ENCODE measurements around the gene TAX1BP1.

The TAX1BP1 gene

GRCh38 chr7:27739909-27740448, at the start of gene TAX1BP1:
Gene TAX1BP1, plus strand, starts transcription at chr7:27740162. Its CDS starts 8,363 bp downstream, at chr7:27748525.
- DNase-seq, result peak; percentile 93

- no peak for DNase-seq
These were observed 49.3 kb upstream of the TAX1BP1 start for GRCh38 chr7:27690649-27691048.

DNA sequence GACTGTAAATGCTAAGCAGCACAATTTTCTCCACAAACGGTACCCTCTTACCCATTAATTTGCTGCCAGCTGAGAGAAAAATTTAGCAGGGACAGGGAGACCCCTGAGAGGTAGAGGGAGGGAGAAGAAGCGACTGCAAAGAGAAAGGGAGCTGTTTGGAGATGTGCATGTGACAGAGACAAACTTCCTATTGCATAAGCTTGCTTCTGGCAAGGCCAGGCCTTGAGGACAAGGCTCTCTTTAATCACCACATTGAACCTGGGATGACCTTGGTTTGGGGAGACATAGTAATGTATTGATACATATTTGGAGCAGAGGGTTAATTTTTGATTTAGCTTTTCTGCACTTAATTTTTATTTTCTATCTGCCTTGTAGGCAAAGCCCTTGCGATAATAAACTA, 46.2 kb upstream of the TAX1BP1 start:
- peak; percentile 42 for DNase-seq

DNA sequence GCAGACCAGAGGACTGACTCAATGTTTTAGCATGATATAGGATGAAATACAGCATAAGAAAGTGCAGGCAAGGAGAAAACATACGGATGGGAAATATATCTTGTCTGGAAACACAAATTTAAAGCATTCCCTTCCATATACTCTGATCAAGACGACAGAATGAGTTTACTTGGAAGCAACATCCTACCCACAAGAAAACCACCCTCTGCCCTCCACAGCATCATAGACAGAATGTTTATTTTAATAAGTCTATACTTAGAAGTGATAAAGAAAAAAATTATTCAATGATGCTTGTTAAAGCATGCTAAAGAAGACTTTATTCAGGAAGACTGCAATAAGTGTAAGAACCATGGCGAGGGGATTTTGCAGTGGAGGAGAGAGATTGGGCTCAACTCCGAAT, 44.9 kb upstream of the TAX1BP1 start:
- no peak for DNase-seq

DNA sequence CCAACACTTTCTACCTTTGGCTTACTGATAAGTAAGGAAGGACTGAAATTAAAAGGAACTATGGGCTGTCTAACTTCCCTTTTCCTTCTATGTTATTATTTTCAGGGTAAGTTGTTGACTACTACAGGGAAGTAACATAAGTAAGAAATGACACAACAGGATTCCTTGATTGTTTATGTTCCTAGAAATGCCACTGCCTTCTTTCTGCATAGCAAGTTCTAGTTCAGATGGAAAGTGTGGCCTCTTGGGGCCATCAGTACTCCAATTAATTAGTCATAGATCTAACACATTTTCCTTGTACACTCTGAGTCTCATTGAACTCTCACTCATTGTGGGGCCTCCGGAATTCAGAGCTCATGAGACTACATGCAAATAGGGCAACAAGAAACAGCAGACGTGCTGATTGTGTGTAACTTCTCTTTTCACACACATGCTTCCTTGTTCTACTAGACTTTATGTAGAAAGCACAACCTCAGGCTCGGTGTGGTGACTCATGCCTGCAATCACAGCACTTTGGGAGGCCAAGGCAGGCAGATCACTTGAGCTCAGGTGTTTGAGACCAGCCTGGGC, 42.0 kb upstream of the TAX1BP1 start:
- peak; percentile 74 for DNase-seq

DNA sequence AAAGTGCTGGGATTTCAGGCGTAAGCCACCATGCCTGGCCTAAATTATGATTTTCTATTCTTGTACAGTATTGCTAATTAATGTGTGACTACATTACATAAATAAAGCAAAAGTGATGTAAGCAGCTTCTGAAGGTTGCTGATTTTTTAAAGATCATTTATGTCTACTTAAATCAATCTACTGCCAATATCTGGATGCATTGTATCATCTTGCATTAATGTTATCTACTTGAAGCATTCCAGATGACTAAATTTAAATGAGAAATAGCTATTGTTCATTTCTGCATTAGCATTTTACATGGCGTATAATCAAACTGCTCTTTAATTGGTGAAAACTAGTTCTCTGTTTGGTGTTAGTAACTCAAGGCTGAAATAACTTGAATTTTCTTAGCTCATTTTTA, 40.2 kb upstream of the TAX1BP1 start:
- DNase-seq, result no peak

GRCh38 chr7:27700501-27700900, 39.5 kb upstream of the TAX1BP1 start:
- no peak for DNase-seq

- no peak for DNase-seq
These were observed 36.8 kb upstream of the TAX1BP1 start for GRCh38 chr7:27703181-27703580.

DNA sequence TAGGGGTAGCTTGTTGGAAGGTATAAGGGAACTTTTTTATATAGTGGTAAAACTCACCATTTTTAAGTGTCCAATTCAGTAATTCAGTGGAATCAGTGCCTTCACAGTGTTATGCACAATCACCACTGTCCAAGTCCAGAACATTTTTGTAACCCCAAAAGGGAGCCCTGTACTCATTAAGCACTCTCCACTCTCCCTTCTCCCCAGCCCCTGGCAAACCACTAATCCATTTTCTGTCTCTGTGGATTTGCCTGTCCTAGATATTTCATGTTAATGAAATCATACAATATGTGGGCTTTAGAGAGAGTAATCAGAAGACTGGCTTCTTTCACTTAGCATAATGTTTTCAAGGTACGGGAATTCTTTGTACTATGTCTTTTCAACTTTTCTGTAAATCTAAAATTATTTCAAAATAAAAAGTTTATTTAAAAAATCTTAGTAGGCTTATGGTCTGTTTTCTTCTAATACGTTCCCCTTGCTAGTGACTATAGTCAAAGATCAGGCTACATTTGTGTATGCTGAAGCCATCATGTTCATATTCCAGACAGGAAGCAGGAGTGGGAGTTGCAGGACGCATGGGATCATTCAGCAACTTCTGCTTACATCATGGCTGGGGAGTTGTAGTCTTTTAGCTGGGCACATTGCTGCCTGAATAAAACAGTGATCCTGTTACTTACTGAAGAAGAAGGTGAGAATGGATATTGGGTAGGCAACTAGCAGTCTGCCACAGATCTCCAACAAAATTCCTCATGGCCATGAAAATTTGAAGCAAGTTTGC, 35.4 kb upstream of the TAX1BP1 start:
- no peak for DNase-seq

DNA sequence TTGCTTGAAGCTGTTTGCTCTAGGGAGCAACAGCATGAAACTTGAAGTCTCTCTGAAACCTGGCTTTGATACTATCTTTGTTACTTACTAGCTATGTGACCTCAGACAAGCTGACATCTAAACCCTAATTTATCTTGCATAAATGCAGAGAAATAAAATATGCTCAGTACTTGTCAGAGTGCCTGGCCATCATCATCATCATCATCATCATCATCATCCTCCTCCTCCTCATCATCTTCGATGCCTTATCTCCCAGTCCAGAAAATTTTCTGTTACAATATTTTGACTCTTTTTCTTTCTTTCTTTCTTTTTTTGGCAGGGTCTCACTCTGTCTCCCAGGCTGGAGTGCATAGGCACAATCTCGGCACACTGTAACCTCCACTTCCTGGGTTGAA, 34.8 kb upstream of the TAX1BP1 start:
- DNase-seq, result no peak

- no peak for DNase-seq
These were observed 31.5 kb upstream of the TAX1BP1 start for GRCh38 chr7:27708485-27708884.

DNA sequence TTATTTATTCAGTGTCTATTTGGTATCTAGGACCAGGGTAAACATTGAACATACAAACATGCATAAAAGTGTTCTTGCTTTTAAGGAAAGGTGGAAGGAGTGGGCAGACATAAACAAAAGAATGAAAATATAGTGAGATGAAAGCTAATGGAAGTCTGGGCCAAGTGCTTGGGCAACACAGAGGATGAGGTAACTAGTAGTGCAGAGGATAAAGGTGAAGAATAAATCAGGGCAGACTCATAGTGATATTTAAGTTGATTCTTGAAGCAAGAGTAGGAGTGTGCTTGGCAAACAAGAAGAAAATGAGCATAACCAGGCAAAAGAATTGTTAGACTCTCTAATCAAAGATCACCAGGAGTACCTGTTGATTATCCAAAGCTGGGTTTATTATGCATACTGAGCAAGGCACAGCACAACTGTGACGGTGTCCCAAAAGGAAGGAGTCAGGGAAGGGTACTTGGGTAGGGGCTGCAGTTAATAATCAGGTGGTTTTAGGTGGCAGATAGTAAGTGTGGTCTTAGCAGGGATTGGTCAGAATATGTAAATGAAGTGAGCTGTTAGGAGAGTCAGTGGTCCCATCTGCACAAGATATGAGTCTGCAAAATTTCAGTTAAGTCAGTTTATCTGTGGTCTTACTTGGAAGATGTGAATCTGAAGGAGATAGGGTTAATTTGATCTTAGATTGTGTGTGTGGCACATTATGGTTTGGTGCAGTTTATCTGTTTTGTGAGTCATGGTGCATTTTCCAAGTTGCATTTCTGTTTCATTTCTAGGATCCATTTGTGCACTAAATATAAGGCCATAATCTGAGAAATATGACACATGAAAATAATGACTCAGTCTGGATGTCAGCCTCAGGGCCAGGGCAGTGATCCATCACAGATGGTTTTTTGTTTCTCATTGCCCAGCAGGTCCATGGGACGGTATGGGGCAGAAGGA, 30.6 kb upstream of the TAX1BP1 start:
- DNase-seq, result peak; percentile 19

GRCh38 chr7:27712217-27712616, 27.7 kb upstream of the TAX1BP1 start:
- no peak for DNase-seq

DNA sequence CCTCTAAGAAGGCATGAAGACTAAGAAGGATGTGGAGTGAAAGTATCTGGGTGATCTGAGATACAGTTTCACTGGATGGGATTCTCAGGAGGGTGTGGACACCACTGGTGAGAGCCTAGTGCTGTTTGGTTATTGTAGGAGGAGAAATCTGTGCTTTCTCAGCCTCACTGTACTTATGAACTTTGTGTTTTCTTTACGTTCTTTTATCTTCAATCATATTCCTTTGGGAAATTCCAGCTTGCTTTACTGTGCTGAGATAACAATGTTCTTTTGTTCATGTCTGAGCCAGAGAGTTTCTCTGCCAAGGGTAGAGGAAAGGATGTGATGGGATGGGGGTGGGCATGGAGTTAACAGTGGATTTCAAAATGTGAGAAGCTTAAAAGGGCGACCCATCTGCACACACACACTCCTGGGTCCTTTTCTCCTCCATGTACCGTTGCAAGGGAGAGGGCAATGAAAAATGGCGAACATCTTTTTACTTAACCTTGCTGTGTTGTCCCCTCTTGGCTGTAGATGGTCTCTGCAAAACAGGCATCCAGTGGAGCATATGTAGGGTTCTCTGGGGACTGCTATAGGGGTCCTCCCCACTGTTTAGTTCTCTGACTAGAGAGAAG, 25.0 kb upstream of the TAX1BP1 start:
- DNase-seq, result no peak

GRCh38 chr7:27723085-27723484, 16.9 kb upstream of the TAX1BP1 start:
- DNase-seq, result no peak

- no peak for DNase-seq
These were observed 12.9 kb upstream of the TAX1BP1 start for GRCh38 chr7:27727058-27727457.

DNA sequence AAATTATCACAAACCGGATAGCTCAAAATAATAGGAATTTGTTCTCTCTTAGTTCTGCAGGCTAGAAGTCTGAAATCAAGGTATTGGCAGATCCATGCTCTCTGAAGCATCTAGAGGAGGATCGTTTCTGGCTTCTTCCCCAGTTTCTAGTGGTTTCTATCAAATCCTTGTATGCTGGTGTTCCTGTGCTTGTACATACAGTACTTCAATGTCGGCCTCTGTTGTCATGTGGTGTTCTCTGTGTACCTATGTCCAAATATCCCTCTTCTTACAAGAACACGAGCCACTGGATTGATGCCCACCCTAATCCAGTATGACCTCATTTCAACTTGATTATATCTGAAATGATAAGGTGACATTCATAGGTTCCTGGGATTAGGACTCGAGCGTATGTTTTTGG, 9.8 kb upstream of the TAX1BP1 start:
- no peak for DNase-seq

DNA sequence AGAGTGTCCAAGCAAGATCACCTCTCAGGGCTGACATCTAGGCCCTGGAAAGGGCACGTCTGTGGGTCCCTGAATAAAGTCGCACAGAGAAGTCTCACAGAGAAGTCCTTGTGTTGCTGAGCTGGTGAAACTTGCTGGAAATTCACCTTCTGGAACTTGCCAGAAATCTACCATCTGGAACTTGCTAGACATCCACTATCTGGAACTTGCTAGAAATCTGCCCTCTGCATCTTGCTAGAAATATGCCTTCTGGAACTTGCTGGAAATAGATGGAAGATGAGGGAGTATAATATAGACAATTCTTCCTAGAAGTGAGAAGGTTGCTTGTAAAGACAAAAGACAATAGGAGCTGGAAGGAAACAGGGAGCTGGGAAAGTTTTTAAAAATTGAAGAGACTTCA, 5.4 kb upstream of the TAX1BP1 start:
- no peak for DNase-seq

DNA sequence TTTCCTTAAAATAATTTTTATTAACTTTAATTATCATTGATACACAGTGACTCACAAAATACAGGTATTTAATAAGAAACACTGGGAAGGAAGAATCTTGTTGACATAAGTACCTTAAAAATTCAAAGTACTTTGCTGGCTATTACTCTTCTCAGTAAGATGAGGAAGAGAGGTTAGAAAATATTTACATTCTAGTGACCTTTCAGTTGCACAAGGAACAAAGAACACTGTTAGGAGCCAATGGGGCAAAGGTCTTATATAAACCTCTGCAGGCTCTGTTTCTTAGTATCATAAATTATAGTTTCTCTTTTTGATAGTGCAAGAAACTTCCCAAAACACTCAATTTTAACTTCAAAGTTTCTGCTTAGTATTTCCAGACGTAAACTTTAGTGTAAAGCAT, 4.8 kb upstream of the TAX1BP1 start:
- DNase-seq, result no peak

GRCh38 chr7:27735831-27736230, 4.1 kb upstream of the TAX1BP1 start:
- DNase-seq, result no peak

DNA sequence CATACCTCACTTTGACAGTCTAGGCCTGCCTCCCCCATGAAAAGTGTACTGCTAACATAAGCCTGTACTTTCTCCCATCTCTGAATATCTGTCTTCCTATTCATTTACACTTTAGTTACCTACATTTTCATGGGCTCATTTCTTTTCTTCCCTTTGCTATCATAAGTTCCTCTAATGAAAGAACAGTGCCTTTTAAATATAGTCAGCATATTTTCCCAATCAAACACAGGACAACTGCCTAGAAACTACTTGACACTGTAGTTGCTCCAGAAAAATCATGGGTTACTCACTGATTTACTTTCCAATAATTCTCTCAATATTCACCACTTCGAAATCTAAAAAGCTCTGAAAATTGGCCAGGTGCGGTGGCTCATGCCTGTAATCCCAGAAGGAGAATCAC, 2.8 kb upstream of the TAX1BP1 start:
- no peak for DNase-seq

- DNase-seq, result no peak
These were observed 2.3 kb upstream of the TAX1BP1 start for GRCh38 chr7:27737616-27738015.

- DNase-seq, result peak; percentile 87
These were observed 557 bp upstream of the TAX1BP1 start for GRCh38 chr7:27739301-27739908.
